ENCODE results near the gene FAF1. TPM values are rescaled to one million over a fixed set of nuclear protein-coding genes. Genes with fewer than 3 reads are reported as not detected.

Gene FAF1
- polyA plus RNA-seq, 2 donors, result 18.4 to 32.1 TPM

- 79 to 92% methylated on average over 6 of the region's 6 CpGs for WGBS, 2 donors
- Histone ChIP-seq H3K36me3 (ENCODE audit: control insufficient read depth in 2 of 2, insufficient read depth in 2 of 2, low read length in 1 of 2) (no peaks in the 10 kb centered on the region), H3K27me3 (ENCODE audit: control insufficient read depth in 1 of 2, insufficient read depth in 2 of 2, low read length in 2 of 2) (no peaks in the 10 kb centered on the region), H3K4me3 (ENCODE audit: low read depth in 1 of 2, low read length in 2 of 2) (no peak overlapping the region), H3K27ac (ENCODE audit: low read depth in 2 of 2, low read length in 1 of 2) (no peak overlapping the region), H3K4me1 (ENCODE audit: control insufficient read depth in 2 of 2, insufficient read depth in 2 of 2, low read length in 1 of 2) (no peaks in the 10 kb centered on the region), H3K9me3 (ENCODE audit: control insufficient read depth in 2 of 2, insufficient read depth in 1 of 2, low read depth in 1 of 2, low read length in 1 of 2) (no peaks in the 10 kb centered on the region)
These were observed 326.6 kb downstream of the FAF1 start for GRCh38 chr1:50633465-50633864.

DNA sequence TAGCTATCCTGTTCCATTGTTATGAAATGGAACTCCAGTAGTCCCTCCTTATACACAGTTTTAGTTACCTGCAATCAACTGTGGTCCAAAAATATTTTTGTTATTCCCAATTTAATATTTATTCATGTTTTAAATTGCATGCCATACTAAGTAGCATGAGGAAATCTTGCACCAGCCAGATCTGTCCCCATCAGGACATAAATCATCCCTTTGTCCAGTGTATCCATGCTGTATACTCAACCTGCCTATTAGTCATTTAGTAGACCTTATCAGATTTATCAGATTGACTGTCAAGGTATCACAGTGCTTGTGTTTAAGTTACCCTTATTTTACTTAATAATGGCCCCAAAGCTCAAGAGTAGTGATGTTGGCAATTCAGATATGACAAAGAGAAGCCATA, 328.9 kb downstream of the FAF1 start:
- H3K4me1 ChIP-seq (ENCODE audit: control insufficient read depth in 2 of 2, insufficient read depth in 2 of 2, low read length in 1 of 2), result no peaks in the 10 kb centered on the region
- no peaks in the 10 kb centered on the region for H3K36me3 ChIP-seq (ENCODE audit: control insufficient read depth in 2 of 2, insufficient read depth in 2 of 2, low read length in 1 of 2)
- no peak overlapping the region for H3K27ac ChIP-seq (ENCODE audit: low read depth in 2 of 2, low read length in 1 of 2)

DNA sequence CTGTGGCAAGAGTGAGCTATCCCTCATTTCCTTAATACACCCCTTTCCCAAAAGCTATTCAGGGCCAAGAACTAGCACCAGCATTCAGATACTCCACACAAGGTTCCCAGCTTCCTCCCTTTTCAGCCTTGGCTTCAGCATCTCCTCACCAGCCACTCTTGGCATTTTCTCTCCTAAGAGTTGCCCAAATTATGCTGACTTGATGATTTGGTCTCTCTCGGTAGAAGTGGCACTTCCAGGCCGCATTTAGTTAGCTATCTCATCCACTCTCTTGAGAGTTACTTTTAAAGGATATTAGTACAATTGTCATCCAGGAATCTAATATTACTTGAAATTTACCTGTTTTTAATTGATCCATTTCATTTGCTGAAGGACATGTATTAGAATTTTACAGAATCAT, 337.8 kb downstream of the FAF1 start:
- 97 to 98% methylated on average over 2 of the region's 2 CpGs for WGBS, 2 donors
- Histone ChIP-seq H3K4me3 (ENCODE audit: low read depth in 1 of 2, low read length in 2 of 2) (no peak overlapping the region), H3K36me3 (ENCODE audit: control insufficient read depth in 2 of 2, insufficient read depth in 2 of 2, low read length in 1 of 2) (no peaks in the 10 kb centered on the region), H3K9me3 (ENCODE audit: control insufficient read depth in 2 of 2, insufficient read depth in 1 of 2, low read depth in 1 of 2, low read length in 1 of 2) (no peaks in the 10 kb centered on the region), H3K4me1 (ENCODE audit: control insufficient read depth in 2 of 2, insufficient read depth in 2 of 2, low read length in 1 of 2) (no peaks in the 10 kb centered on the region), H3K27me3 (ENCODE audit: control insufficient read depth in 1 of 2, insufficient read depth in 2 of 2, low read length in 2 of 2) (no peaks in the 10 kb centered on the region), H3K27ac (ENCODE audit: low read depth in 2 of 2, low read length in 1 of 2) (no peak overlapping the region)

More for the DNA sequence above, 328.9 kb downstream of the FAF1 start:
- H3K4me3 ChIP-seq (ENCODE audit: low read depth in 1 of 2, low read length in 2 of 2), result no peak overlapping the region
- no peaks in the 10 kb centered on the region for H3K27me3 ChIP-seq (ENCODE audit: control insufficient read depth in 1 of 2, insufficient read depth in 2 of 2, low read length in 2 of 2)
- no peaks in the 10 kb centered on the region for H3K9me3 ChIP-seq (ENCODE audit: control insufficient read depth in 2 of 2, insufficient read depth in 1 of 2, low read depth in 1 of 2, low read length in 1 of 2)

- Histone ChIP-seq H3K27me3 (ENCODE audit: control insufficient read depth in 1 of 2, insufficient read depth in 2 of 2, low read length in 2 of 2) (no peaks in the 10 kb centered on the region), H3K9me3 (ENCODE audit: control insufficient read depth in 2 of 2, insufficient read depth in 1 of 2, low read depth in 1 of 2, low read length in 1 of 2) (no peaks in the 10 kb centered on the region), H3K36me3 (ENCODE audit: control insufficient read depth in 2 of 2, insufficient read depth in 2 of 2, low read length in 1 of 2) (no peaks in the 10 kb centered on the region), H3K4me1 (ENCODE audit: control insufficient read depth in 2 of 2, insufficient read depth in 2 of 2, low read length in 1 of 2) (no peaks in the 10 kb centered on the region), H3K27ac (ENCODE audit: low read depth in 2 of 2, low read length in 1 of 2) (peak overlapping the region; percentile 64 to 82), H3K4me3 (ENCODE audit: low read depth in 1 of 2, low read length in 2 of 2) (peak overlapping the region; percentile 7 to 20)
- WGBS, 2 donors, result 61 to 82% methylated on average over 6 of the region's 6 CpGs
These were observed 339.3 kb downstream of the FAF1 start for GRCh38 chr1:50620680-50621329.

GRCh38 chr1:50615036-50615750, 344.9 kb downstream of the FAF1 start:
- Histone ChIP-seq H3K27me3 (ENCODE audit: control insufficient read depth in 1 of 2, insufficient read depth in 2 of 2, low read length in 2 of 2) (no peaks in the 10 kb centered on the region), H3K36me3 (ENCODE audit: control insufficient read depth in 2 of 2, insufficient read depth in 2 of 2, low read length in 1 of 2) (no peaks in the 10 kb centered on the region), H3K4me1 (ENCODE audit: control insufficient read depth in 2 of 2, insufficient read depth in 2 of 2, low read length in 1 of 2) (no peaks in the 10 kb centered on the region), H3K4me3 (ENCODE audit: low read depth in 1 of 2, low read length in 2 of 2) (no peak overlapping the region), H3K9me3 (ENCODE audit: control insufficient read depth in 2 of 2, insufficient read depth in 1 of 2, low read depth in 1 of 2, low read length in 1 of 2) (no peaks in the 10 kb centered on the region), H3K27ac (ENCODE audit: low read depth in 2 of 2, low read length in 1 of 2) (no peak overlapping the region)
- WGBS, 2 donors, result 98 to 99% methylated on average over 2 of the region's 2 CpGs

- Histone ChIP-seq H3K27ac (ENCODE audit: low read depth in 2 of 2, low read length in 1 of 2) (no peak overlapping the region), H3K4me3 (ENCODE audit: low read depth in 1 of 2, low read length in 2 of 2) (no peak overlapping the region), H3K27me3 (ENCODE audit: control insufficient read depth in 1 of 2, insufficient read depth in 2 of 2, low read length in 2 of 2) (no peaks in the 10 kb centered on the region), H3K4me1 (ENCODE audit: control insufficient read depth in 2 of 2, insufficient read depth in 2 of 2, low read length in 1 of 2) (no peaks in the 10 kb centered on the region), H3K36me3 (ENCODE audit: control insufficient read depth in 2 of 2, insufficient read depth in 2 of 2, low read length in 1 of 2) (no peaks in the 10 kb centered on the region), H3K9me3 (ENCODE audit: control insufficient read depth in 2 of 2, insufficient read depth in 1 of 2, low read depth in 1 of 2, low read length in 1 of 2) (no peaks in the 10 kb centered on the region)
- 68 to 75% methylated on average over 6 of the region's 6 CpGs for WGBS, 2 donors
These were observed 348.4 kb downstream of the FAF1 start for GRCh38 chr1:50611675-50612074.

DNA sequence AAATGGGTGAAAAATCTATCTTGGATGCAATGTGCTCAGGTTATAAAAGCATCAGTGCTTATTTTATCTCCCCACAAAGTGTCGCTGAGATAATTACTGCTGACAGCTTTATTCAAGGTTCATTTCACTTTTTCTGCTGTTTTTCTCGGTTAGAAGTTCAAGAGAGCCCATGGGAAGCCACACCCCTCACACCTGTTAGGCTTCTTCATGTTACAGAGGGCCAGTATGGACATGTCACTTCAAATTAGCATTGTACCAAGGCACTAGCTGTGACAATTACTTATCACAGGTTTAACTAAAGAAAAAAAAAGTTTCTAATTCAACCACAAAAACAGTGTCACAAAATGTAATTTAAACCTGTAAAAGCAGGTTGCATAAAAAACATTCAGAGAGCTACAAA, 349.5 kb downstream of the FAF1 start:
- 38 to 39% methylated on average over 2 of the region's 2 CpGs for WGBS, 2 donors
- Histone ChIP-seq H3K4me3 (ENCODE audit: low read depth in 1 of 2, low read length in 2 of 2) (no peak overlapping the region), H3K4me1 (ENCODE audit: control insufficient read depth in 2 of 2, insufficient read depth in 2 of 2, low read length in 1 of 2) (no peaks in the 10 kb centered on the region), H3K27ac (ENCODE audit: low read depth in 2 of 2, low read length in 1 of 2) (no peak overlapping the region), H3K27me3 (ENCODE audit: control insufficient read depth in 1 of 2, insufficient read depth in 2 of 2, low read length in 2 of 2) (no peaks in the 10 kb centered on the region), H3K9me3 (ENCODE audit: control insufficient read depth in 2 of 2, insufficient read depth in 1 of 2, low read depth in 1 of 2, low read length in 1 of 2) (no peaks in the 10 kb centered on the region), H3K36me3 (ENCODE audit: control insufficient read depth in 2 of 2, insufficient read depth in 2 of 2, low read length in 1 of 2) (no peaks in the 10 kb centered on the region)

DNA sequence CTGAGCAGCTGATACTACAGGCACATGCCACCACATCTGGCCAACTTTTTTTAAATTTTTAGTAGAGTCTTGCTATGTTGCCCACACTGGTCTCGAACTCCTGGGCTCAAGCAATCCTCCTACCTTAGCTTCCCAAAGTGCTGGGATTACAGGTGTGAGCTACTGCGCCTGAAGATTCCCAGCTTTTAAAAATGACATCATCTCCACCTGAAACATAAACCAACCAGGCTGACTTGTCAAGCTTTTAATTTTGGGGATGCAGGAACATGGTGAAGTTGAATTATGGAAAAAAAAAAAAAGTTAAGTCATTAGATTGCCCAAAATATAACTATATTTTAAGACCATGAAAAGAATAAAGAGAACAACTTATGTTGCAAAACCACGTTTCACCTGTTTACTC, 350.6 kb downstream of the FAF1 start:
- Histone ChIP-seq H3K9me3 (ENCODE audit: control insufficient read depth in 2 of 2, insufficient read depth in 1 of 2, low read depth in 1 of 2, low read length in 1 of 2) (no peaks in the 10 kb centered on the region), H3K27ac (ENCODE audit: low read depth in 2 of 2, low read length in 1 of 2) (no peak overlapping the region), H3K36me3 (ENCODE audit: control insufficient read depth in 2 of 2, insufficient read depth in 2 of 2, low read length in 1 of 2) (no peaks in the 10 kb centered on the region), H3K4me3 (ENCODE audit: low read depth in 1 of 2, low read length in 2 of 2) (no peak overlapping the region), H3K4me1 (ENCODE audit: control insufficient read depth in 2 of 2, insufficient read depth in 2 of 2, low read length in 1 of 2) (no peaks in the 10 kb centered on the region), H3K27me3 (ENCODE audit: control insufficient read depth in 1 of 2, insufficient read depth in 2 of 2, low read length in 2 of 2) (no peaks in the 10 kb centered on the region)
- 94 to 97% methylated on average over 3 of the region's 3 CpGs for WGBS, 2 donors

GRCh38 chr1:50605186-50605875, 354.7 kb downstream of the FAF1 start:
- no peak overlapping the region for H3K4me3 ChIP-seq (ENCODE audit: low read depth in 1 of 2, low read length in 2 of 2)
- H3K27me3 ChIP-seq (ENCODE audit: control insufficient read depth in 1 of 2, insufficient read depth in 2 of 2, low read length in 2 of 2), result no peaks in the 10 kb centered on the region
- no peak overlapping the region for H3K27ac ChIP-seq (ENCODE audit: low read depth in 2 of 2, low read length in 1 of 2)
- no peaks in the 10 kb centered on the region for H3K4me1 ChIP-seq (ENCODE audit: control insufficient read depth in 2 of 2, insufficient read depth in 2 of 2, low read length in 1 of 2)
- no peaks in the 10 kb centered on the region for H3K36me3 ChIP-seq (ENCODE audit: control insufficient read depth in 2 of 2, insufficient read depth in 2 of 2, low read length in 1 of 2)
- WGBS, 2 donors, result 86 to 87% methylated on average over 2 of the region's 2 CpGs
- H3K9me3 ChIP-seq (ENCODE audit: control insufficient read depth in 2 of 2, insufficient read depth in 1 of 2, low read depth in 1 of 2, low read length in 1 of 2), result no peaks in the 10 kb centered on the region
